Measurements from ENCODE around the gene SAMD4B. TPM values are rescaled to one million over a fixed set of nuclear protein-coding genes. Genes with fewer than 3 reads are reported as not detected.
A peak's percentile ranks its signal among the peaks of the same experiment; 100 is the strongest.

Gene SAMD4B
- 100 to 1,000 TPM; 107 to 133 (median 124) TPM for total RNA-seq (2021; fragmentation: NEBNext Ultra II Directional; extraction: Animal tissue kit (Norgen Biotek cat#: 25700))
- long read RNA-seq, partial matches to known transcripts = 6 of 18 reads
- long read RNA-seq, other reads (novel, unspliced or antisense) = 10 of 18 reads

DNA sequence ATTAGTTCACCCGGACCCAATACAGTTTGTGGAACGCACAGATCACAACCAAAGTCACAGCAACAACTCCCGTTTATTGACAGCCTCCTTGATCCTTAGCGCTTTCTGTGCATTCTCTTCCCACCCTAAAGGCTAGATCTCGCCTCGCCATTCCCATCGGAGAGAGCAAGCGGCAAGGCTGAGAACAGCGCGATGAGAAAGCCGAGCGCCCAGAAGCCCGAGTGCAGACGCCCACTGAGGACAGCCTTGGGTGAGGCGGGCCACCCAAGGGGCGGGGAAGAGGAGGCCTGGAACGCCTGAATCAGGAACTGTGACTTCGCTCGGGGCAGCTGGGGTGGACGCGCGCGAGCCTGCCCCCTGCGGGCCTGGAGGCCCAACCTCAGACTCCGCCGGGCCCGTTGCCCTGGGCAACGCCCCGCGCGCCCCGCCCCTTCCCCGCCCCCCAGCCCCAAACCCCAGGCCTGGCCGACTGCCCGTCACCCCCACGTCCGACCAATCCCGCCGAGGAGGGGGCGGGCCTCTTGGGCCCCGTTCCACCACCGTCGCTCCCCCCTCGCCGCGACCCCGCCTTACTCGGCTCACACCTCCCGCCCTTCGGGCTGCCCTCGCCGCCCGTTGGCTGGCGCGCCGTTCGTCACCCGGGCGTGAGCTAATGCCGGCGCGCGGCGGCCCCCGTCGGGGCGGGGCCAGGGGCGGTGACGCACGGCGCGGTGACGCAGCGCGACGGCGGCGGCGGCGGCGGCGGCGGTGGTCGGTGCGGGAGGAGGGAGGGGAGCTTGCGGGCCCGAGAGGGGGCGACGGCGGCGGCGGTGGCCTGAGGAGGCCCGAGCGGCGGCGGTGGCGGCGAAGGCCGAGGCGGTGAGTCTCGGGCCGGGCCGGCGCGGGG lies at the start of gene SAMD4B:
SAMD4B (plus strand) TSS at position 703 of the 886 bp plus-strand sequence. CDS start 14,473 bp downstream, outside the sequence.
- H3K27me3 Mint-ChIP-seq (ENCODE audit: insufficient read depth) = peaks cover 5% of the 10 kb centered on the region
- H3K4me1 Mint-ChIP-seq (ENCODE audit: low read depth) = peaks cover 57% of the 10 kb centered on the region

GRCh38 chr19:39293394-39293793 lies 48.8 kb upstream of the SAMD4B start:
- H3K36me3 Mint-ChIP-seq (ENCODE audit: low read depth) = no peaks in the 10 kb centered on the region
- no peak for DNase-seq
- H3K4me1 Mint-ChIP-seq (ENCODE audit: low read depth) = no peaks in the 10 kb centered on the region
- H3K4me3 Mint-ChIP-seq = no peak overlapping the region
- no peak overlapping the region for H3K27ac Mint-ChIP-seq
- no peaks in the 10 kb centered on the region for H3K9me3 Mint-ChIP-seq
- peaks cover 35% of the 10 kb centered on the region for H3K27me3 Mint-ChIP-seq (ENCODE audit: insufficient read depth)
- TF ChIP-seq, protein P1, sequence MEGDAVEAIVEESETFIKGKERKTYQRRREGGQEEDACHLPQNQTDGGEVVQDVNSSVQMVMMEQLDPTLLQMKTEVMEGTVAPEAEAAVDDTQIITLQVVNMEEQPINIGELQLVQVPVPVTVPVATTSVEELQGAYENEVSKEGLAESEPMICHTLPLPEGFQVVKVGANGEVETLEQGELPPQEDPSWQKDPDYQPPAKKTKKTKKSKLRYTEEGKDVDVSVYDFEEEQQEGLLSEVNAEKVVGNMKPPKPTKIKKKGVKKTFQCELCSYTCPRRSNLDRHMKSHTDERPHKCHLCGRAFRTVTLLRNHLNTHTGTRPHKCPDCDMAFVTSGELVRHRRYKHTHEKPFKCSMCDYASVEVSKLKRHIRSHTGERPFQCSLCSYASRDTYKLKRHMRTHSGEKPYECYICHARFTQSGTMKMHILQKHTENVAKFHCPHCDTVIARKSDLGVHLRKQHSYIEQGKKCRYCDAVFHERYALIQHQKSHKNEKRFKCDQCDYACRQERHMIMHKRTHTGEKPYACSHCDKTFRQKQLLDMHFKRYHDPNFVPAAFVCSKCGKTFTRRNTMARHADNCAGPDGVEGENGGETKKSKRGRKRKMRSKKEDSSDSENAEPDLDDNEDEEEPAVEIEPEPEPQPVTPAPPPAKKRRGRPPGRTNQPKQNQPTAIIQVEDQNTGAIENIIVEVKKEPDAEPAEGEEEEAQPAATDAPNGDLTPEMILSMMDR (IDR thresholded peaks at IDR 0.05) = no peak

More for the DNA sequence above, at the start of gene SAMD4B:
- TF ChIP-seq, protein P1 (IDR thresholded peaks at IDR 0.05) = peak; percentile 91
- Mint-ChIP-seq H3K9me3 (no peaks in the 10 kb centered on the region), H3K36me3 (ENCODE audit: low read depth) (peaks cover 23% of the 10 kb centered on the region), H3K27ac (peak within 1 kb of the TSS; percentile 95), H3K4me3 (peak within 1 kb of the TSS; percentile 96)
- DNase-seq = peak; percentile 95

- no peak within 1 kb of the TSS for H3K4me3 Mint-ChIP-seq
- no peaks in the 10 kb centered on the region for H3K9me3 Mint-ChIP-seq
- H3K4me1 Mint-ChIP-seq (ENCODE audit: low read depth) = no peaks in the 10 kb centered on the region
- no peak for DNase-seq
- peaks cover 38% of the 10 kb centered on the region for H3K27me3 Mint-ChIP-seq (ENCODE audit: insufficient read depth)
- TF ChIP-seq, protein P1 (IDR thresholded peaks at IDR 0.05) = no peak
- H3K27ac Mint-ChIP-seq = no peak within 1 kb of the TSS
- H3K36me3 Mint-ChIP-seq (ENCODE audit: low read depth) = no peaks in the 10 kb centered on the region
Observed at GRCh38 chr19:39296055-39296645, 46.1 kb upstream of the SAMD4B start, which contains the start of gene IFNL1. Gene IFNL1, plus strand, starts transcription at chr19:39296407. Its CDS starts 15 bp downstream, at chr19:39296422.

DNA sequence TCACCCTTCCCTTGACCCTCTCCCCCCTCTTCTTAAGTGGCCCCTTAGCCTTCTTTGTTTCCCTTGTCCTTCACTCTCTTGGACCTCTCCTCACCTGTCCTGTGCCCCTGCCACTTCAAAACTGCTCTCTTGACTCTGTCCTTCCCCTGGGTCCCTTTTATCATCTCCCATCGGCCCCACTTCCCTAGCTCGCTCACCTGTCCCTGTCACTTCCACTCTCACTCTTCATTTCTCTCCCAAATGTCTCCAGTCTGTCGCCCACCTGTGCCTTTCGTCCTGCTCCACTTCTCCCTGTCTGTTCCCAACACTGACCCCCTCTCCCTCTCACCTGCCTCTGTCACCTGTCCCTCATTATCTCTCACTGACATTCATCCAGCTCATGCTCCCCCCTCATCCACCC lies 45.3 kb upstream of the SAMD4B start:
- Mint-ChIP-seq H3K9me3 (no peaks in the 10 kb centered on the region), H3K36me3 (ENCODE audit: low read depth) (no peaks in the 10 kb centered on the region), H3K4me1 (ENCODE audit: low read depth) (no peaks in the 10 kb centered on the region), H3K27ac (no peak overlapping the region), H3K27me3 (ENCODE audit: insufficient read depth) (peaks cover 38% of the 10 kb centered on the region), H3K4me3 (no peak overlapping the region)
- DNase-seq = no peak
- TF ChIP-seq, protein P1 (IDR thresholded peaks at IDR 0.05) = no peak

GRCh38 chr19:39297931-39298634 lies 44.1 kb upstream of the SAMD4B start:
- Mint-ChIP-seq H3K4me1 (ENCODE audit: low read depth) (no peaks in the 10 kb centered on the region), H3K9me3 (no peaks in the 10 kb centered on the region), H3K27me3 (ENCODE audit: insufficient read depth) (peaks cover 38% of the 10 kb centered on the region), H3K36me3 (ENCODE audit: low read depth) (no peaks in the 10 kb centered on the region), H3K4me3 (no peak overlapping the region), H3K27ac (no peak overlapping the region)
- DNase-seq = no peak
- TF ChIP-seq, protein P1 (IDR thresholded peaks at IDR 0.05) = no peak

Data from HFFc6 (cell line).